Heart left ventricle (tissue), 13 donors: Measurements from ENCODE around the gene ABHD14A.

Experiments used
- CTCF ChIP-seq, 12 donors: fragments of 200-600 bp; sonication (generic) in 4 of 12; IDR thresholded peaks; one replicate each; pipeline versions ENCODE4 v1.5.0 to v1.8.0; 2018 to 2022; ENCODE audit warnings: antibody characterized with exemption in 12 of 12, mild to moderate bottlenecking in 5 of 12
- POLR2A ChIP-seq, 2 donors: fragments of 450-650 bp; IDR thresholded peaks; one replicate each; pipeline ENCODE4 v1.6.1; 2017; ENCODE audit warnings: antibody characterized with exemption in 2 of 2, mild to moderate bottlenecking in 2 of 2, moderate library complexity in 2 of 2
- donor health status: ischemic (EF 13 %, LVEDD 7.1; RV severe dilation, severe dysfunction).
- donor health status: DM: no; HTN: yes; CAD: no.
- donor health status: DM: no; HTN: no; CAD: no.
- donor health status: ischemic (EF 25% LVEDD 6.9; RV normal size, moderate dysfunction).
- donor health status: ischemic (EF 25% LVEDD 5.7; RV mildly dilated, moderate dysfunction).
- donor health status: ischemic (EF 35%, LVEDD 5.7; RV mildly dilated, moderate dysfunction).
- donor health status: nonischemic (EF 11% LVEDD 7.7; RV severe dilation, severe dysfunction).
- donor health status: DM: yes; HTN: yes; CAD: no.
- donor health status: PGD.
- donor health status: ischemic (EF 29% LVEDD 5.4; RV normal size, mild dysfunction).
- donor health status: nonischemic (EF 23%, LVEDD 6.1; RV moderate dilation, normal function).

DNA sequence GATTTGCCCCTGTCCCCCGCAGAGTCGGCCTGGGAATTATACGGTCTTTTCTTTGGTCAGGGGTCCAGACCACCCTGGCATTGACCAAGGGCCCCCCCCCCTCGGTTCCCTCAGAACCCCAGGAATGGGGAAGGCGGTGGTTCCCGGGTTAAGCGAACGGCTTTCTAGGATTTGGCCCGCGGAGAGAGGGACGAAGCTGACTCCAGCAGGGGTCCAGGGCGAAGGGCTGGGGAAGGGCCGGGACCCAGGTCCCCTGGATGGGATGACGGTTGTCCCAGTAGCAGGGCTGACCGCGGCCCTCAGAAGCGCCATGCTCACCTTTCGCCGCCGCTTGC is 33.4 kb upstream of the ABHD14A start:
- TF ChIP-seq POLR2A (IDR thresholded peaks at IDR 0.05) (no peak), CTCF (IDR thresholded peaks at IDR 0.05) (no peak)
